Psoas muscle (tissue), 8 donors: ENCODE measurements around the gene GATA5. TPM values are rescaled to one million over a fixed set of nuclear protein-coding genes. Genes with fewer than 3 reads are reported as not detected.

ENCODE experiments used
- ATAC-seq, 4 donors: fragments of 200-7000 bp; cut with Tn5 transposase; one replicate each; pipeline ENCODE4 v1.9.1; 2020; ENCODE audit warnings: moderate library complexity in 3 of 4, mild to moderate bottlenecking in 2 of 4
- DNase-seq, 2 donors: peaks; one replicate each; pipeline ENCODE4 v3.0.0-alpha.2; 2020
- H3K27ac ChIP-seq: fragments of 200-600 bp; one replicate; pipeline ENCODE4 v1.8.0; 2022
- H3K27me3 ChIP-seq, 3 donors: fragments of 200-600 bp in 1 of 3; one replicate each; pipeline versions ENCODE4 v1.6.1 to v1.8.0; 2013 to 2022; ENCODE audit warnings: low read length in 2 of 3, mild to moderate bottlenecking in 2 of 3, moderate library complexity in 1 of 3; ENCODE audit not compliant: insufficient read depth in 3 of 3
- H3K36me3 ChIP-seq, 2 donors: fragments of 200-600 bp in 1 of 2; one replicate each; pipeline versions ENCODE4 v1.6.1 to v1.8.0; 2013 to 2022; ENCODE audit warnings: low read depth in 1 of 2, mild to moderate bottlenecking in 1 of 2, moderate library complexity in 1 of 2; ENCODE audit not compliant: insufficient read depth in 1 of 2
- H3K4me1 ChIP-seq: fragments of 200-600 bp; one replicate; pipeline ENCODE4 v1.8.0; 2022
- H3K4me3 ChIP-seq: fragments of 200-600 bp; one replicate; pipeline ENCODE4 v1.8.0; 2022; ENCODE audit warnings: mild to moderate bottlenecking
- H3K9me3 ChIP-seq: fragments of 200-600 bp; one replicate; pipeline ENCODE4 v1.8.0; 2022
- CTCF ChIP-seq: fragments of 200-600 bp; IDR thresholded peaks from one replicate; pipeline ENCODE4 v1.8.0; 2022; ENCODE audit warnings: antibody characterized with exemption
- WGBS, 3 donors: extraction: QIAGEN DNeasy Blood & Tissue Kit; methylation state at CpG; one replicate each; pipeline versions ENCODE4 v1.1.6 to v1.1.7; 2013; 5-methylcytosine and 5-hydroxymethylcytosine counted together
- intact Hi-C, 2 donors: fragments of 100-400 bp; cut with DNase I; formaldehyde crosslinking; loops; one replicate each; pipeline versions ENCODE4 v1.11.0 to v1.14.2; 2022
- polyA plus RNA-seq, 3 donors: library from polyadenylated mRNA; stranded (reverse); fragments of 200-250 nt; gene quantifications; one replicate each; pipeline ENCODE4 v1.2.3, GENCODE V29; 2013
- total RNA-seq, 4 donors: library from RNA; stranded (reverse); fragmentation: NEBNext Ultra II Directional in 2 of 4; extraction: Animal tissue kit (Norgen Biotek cat#: 25700) in 2 of 4; gene quantifications; one replicate each; pipeline versions ENCODE4 v1.2.1 to v1.2.4, GENCODE V29; 2021 to 2023
- donor health status: healthy with polysubstance abuse.
- donor health status: DM: no; HTN: no; CAD: no; lungs with moderate emphysema.
- donor health status: Bipolar disorder and iron deficiency.
- donor health status: healthy.
- donor health status: DM: yes; HTN: yes; CAD: no.
- donor health status: DM: no; HTN: no; CAD: no.
- donor health status: DM: no; HTN: no; CAD: no.
- donor health status: DM: yes; HTN: yes; CAD: no.

The GATA5 gene
- total and polyA plus RNA-seq, 7 donors: 0.01 to 0.14 (median 0.08) TPM; not detected in 3

DNA sequence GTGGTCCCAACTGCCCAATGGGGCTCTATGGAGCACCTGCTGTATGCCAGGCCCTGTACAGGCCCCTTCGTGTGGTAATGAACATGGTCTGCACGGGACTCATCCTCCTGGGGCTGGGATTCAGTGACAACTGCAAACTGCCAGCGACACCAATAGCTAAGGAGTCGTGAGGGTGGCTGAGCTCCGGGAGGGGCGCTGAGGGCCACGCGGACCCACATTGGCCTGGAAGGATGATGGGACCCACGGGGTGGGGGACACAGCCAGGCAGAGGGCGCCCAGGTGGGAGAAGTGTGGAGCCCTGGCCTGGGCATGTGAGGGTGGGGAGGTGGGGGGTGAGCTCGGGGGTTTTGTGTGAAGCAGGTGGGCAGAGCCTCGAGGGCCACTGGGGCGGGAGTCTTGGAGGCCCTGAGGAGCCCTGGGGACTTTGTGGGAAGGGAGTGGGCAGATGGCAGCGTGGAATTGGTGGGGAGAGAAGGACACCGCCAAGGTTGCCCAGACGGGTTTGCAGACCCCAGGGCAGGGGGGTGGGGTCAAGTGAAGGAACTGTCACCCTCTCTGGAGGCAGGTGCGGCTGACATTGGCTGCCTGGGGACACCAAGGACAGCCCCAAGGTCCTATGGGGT, 22.5 kb downstream of the GATA5 start:
- no peak overlapping the region for H3K4me3 ChIP-seq
- no peak overlapping the region for H3K27ac ChIP-seq
- H3K27me3 ChIP-seq: peaks cover 0 to 55% (median 10%) of the 10 kb centered on the region in 3 donors
- 71 to 81% (median 78%) methylated on average over 16 to 17 of the region's 17 CpGs for WGBS, 3 donors
- ATAC-seq: no peak
- no peak for DNase-seq
- no peak for TF ChIP-seq CTCF
- H3K4me1 ChIP-seq: no peaks in the 10 kb centered on the region
- intact Hi-C loops: no loop called here
- H3K36me3 ChIP-seq: no peaks in the 10 kb centered on the region
- no peaks in the 10 kb centered on the region for H3K9me3 ChIP-seq

- no peaks in the 10 kb centered on the region for H3K4me1 ChIP-seq
- no peak for DNase-seq
- no peak for ATAC-seq
- H3K36me3 ChIP-seq: no peaks in the 10 kb centered on the region
- peaks cover 0 to 53% (median 10%) of the 10 kb centered on the region in 3 donors for H3K27me3 ChIP-seq
- 70 to 83% (median 73%) methylated on average over 17 to 18 of the region's 18 CpGs for WGBS, 3 donors
- intact Hi-C loops: no loop called here
- no peak overlapping the region for H3K4me3 ChIP-seq
- no peaks in the 10 kb centered on the region for H3K9me3 ChIP-seq
- no peak for TF ChIP-seq CTCF
- no peak overlapping the region for H3K27ac ChIP-seq
These were observed 23.2 kb downstream of the GATA5 start for GRCh38 chr20:62452475-62453095.

DNA sequence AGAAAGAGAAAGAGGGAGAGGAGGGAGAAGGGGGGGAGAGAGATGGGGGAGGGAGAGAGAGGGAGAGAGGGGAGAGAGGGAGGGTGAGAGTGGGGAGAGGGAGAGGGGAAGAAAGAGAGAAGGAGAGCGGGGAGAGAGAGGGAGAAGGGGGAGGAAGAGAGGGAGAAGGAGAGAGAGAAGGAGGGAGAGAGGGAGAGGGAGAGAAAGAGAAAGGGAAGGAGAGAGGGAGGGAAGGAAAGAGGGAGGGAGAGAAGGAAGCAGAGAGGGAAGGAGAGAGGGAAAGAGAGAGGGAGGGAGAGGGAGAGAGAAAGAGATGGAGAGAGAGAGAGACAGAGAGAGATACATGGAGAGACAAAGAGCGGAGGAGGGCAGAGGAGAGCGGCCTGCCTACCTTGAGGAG, 23.8 kb downstream of the GATA5 start:
- Histone ChIP-seq H3K27me3 (peaks cover 0 to 52% (median 10%) of the 10 kb centered on the region in 3 donors), H3K4me3 (no peak overlapping the region), H3K36me3 (no peaks in the 10 kb centered on the region), H3K9me3 (no peaks in the 10 kb centered on the region), H3K27ac (no peak overlapping the region), H3K4me1 (no peaks in the 10 kb centered on the region)
- ATAC-seq: no peak
- intact Hi-C loops: no loop called here
- DNase-seq: no peak
- no peak for TF ChIP-seq CTCF
- WGBS, 3 donors: 77 to 93% (median 89%) methylated on average over 3 of the region's 3 CpGs

GRCh38 chr20:62451156-62451767, 24.5 kb downstream of the GATA5 start:
- intact Hi-C loops: no loop called here
- H3K4me3 ChIP-seq: no peak overlapping the region
- no peak for TF ChIP-seq CTCF
- no peak overlapping the region for H3K27ac ChIP-seq
- no peaks in the 10 kb centered on the region for H3K36me3 ChIP-seq
- ATAC-seq (no peak), DNase-seq (no peak)
- no peaks in the 10 kb centered on the region for H3K9me3 ChIP-seq
- WGBS, 3 donors: 63 to 69% (median 64%) methylated on average over 9 to 10 of the region's 10 CpGs
- no peaks in the 10 kb centered on the region for H3K4me1 ChIP-seq
- H3K27me3 ChIP-seq: peaks cover 0 to 55% (median 13%) of the 10 kb centered on the region in 3 donors
